Middle frontal gyrus (tissue), 1 donor: ENCODE measurements around the gene CD82.
A peak's percentile ranks its signal among the peaks of the same experiment; 100 is the strongest.

Source experiments
- DNase-seq: peaks from one replicate; pipeline ENCODE4 v3.0.0-alpha.2; 2015; ENCODE audit warnings: low spot score; ENCODE audit errors: extremely low spot score

The CD82 gene

GRCh38 chr11:44575962-44576361 is 10.5 kb downstream of the CD82 start:
- DNase-seq, result no peak

- no peak for DNase-seq
These were observed 11.2 kb downstream of the CD82 start for GRCh38 chr11:44576656-44577055.

DNA sequence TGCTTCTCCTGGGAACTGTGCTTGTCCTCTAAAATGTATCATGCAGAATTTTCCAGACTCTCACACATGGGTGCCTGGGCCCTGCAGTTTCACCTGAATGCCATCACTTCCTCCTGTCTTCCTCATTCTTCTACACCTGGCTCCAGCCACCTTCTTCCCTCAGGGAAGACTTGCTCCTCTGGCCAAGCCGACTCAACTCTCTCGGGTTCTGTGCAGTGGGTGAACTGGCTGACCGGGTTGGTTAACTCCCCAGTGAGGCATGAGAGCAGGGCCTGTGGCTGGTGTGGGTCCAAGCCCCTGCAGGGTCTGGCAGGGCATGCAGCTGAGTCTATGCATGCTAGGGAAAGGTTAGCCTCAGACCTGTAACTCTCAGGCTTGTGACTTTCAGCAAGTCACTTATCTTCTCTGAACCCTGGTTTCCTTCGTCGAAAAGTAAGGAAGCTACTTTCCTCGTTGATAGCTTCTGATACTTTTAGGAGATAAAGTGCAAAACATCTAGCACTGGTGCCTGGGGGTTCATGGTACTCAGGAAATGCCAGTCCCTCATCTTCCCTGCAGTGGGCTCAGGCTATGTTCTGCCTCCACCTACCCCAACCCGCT is 11.9 kb downstream of the CD82 start:
- DNase-seq, result no peak

- no peak for DNase-seq
These were observed 12.8 kb downstream of the CD82 start for GRCh38 chr11:44578279-44578678.

DNA sequence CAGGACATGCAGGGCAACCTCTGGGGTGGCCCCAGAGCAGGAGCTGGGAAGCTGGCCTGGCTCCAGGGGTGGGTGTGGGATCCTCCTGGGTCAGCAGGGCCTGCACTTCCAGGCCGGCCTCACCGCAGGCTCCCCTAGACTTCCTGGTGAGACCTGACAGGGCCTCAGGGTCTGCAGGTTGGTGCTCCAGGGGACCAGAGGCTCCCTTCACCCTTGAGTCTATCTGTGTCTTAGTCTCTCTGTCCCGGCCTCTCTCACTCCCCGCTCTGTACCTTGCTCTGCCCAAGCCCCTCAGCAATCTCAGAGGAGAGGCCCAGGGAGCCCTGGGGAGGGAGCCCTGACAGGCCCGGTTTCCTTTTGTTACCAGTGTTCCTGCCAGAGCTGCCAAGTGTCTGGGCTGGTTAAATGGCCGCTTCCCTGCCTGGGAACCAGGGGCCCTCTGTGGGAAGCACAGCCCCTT is 13.9 kb downstream of the CD82 start:
- no peak for DNase-seq

GRCh38 chr11:44580701-44581100 is 15.2 kb downstream of the CD82 start:
- DNase-seq, result no peak

DNA sequence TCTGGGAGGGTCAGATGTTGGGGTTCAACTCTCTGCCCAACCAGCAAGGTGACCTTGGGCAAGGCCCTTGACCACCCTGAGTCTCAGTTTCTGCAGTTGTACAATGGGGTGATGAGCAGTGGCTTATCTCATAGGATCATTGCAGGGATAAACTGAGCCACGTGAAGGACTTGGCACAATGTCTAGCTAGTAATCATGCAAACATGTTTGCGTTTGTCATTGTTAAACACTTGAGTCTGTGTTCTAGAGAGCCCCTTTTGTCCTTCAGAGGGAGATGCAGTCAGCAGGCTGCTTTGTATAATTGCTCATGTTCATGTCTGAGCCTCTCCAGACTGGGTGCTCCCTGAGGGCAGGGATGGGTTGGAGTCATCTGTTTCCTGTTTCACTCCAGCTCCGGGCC is 15.8 kb downstream of the CD82 start:
- no peak for DNase-seq

- no peak for DNase-seq
These were observed 17.3 kb downstream of the CD82 start for GRCh38 chr11:44582641-44583352.

DNA sequence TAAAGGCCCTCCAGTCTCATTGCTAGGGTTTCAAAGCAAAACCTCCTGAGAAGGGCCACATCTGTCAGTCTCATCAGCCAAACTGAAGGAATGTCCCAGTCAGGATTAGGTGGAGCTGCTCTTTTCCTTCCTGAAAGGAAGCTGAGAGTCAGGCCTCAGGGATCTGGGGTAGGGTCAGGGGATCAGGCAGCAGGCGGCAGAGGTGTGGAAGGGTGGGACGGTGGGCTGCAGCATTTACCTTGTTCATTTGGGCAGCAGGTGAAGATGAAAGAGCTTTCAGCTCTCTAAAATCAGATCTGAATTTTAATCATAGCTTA is 17.8 kb downstream of the CD82 start:
- DNase-seq, result no peak

DNA sequence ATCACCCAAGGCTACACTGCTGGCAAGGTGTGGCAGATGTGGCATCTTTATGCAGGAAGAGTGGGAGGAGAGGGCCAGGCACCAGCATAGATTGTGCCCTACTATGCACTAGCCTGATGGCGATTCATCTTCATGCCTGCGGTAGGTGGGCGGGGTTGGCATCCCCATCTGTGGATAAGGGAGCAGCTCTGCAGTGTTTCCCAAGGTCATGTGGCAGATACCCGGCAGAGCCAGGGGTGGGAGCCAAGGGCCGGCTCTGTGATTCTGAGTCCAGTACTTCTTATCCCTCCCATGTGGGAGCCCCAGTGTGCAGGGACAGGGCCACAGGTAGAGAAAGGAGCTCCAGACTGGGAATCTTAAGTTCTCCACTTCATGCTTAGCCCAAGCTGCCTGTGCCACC is 20.0 kb downstream of the CD82 start:
- no peak for DNase-seq

- no peak for DNase-seq
These were observed 23.8 kb downstream of the CD82 start for GRCh38 chr11:44589301-44589700.

DNA sequence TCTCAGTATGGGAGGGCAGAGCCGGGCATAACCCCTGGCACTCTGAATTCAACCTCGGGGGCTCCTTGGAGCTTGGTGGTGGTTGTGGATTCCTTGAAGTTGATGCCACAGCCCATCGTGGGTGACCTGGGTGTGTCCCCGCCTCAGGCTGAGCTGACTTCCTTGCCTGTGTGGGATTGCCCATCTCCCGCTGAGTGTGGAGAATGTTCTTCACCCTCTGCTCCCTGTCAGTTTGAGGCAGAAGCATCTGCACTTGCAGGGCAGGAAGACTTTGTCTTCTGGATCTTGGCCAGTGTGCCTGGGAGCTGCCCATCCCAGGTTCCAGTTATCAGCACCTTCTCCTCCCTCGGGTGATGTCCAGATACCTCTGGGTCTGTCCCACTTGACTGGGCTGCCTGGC is 25.3 kb downstream of the CD82 start:
- no peak for DNase-seq

DNA sequence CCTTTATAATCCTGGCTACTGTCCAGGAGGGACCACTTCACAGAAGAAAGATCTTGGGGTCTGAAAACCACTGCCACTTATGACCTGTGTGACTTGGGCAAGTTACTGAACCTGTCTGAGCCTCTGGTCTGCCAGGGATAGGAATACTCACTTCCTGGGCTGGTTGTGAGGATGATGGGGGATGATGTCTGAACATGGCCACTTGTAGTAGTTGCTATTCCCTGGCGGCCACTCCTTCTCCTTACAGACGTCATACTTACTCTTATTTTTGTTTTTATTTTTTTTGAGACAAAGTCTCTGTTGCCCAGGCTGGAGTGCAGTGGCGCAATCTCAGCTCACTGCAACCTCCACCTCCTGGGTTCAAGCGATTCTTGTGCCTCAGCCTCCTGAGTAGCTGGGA is 26.1 kb downstream of the CD82 start:
- DNase-seq, result no peak

DNA sequence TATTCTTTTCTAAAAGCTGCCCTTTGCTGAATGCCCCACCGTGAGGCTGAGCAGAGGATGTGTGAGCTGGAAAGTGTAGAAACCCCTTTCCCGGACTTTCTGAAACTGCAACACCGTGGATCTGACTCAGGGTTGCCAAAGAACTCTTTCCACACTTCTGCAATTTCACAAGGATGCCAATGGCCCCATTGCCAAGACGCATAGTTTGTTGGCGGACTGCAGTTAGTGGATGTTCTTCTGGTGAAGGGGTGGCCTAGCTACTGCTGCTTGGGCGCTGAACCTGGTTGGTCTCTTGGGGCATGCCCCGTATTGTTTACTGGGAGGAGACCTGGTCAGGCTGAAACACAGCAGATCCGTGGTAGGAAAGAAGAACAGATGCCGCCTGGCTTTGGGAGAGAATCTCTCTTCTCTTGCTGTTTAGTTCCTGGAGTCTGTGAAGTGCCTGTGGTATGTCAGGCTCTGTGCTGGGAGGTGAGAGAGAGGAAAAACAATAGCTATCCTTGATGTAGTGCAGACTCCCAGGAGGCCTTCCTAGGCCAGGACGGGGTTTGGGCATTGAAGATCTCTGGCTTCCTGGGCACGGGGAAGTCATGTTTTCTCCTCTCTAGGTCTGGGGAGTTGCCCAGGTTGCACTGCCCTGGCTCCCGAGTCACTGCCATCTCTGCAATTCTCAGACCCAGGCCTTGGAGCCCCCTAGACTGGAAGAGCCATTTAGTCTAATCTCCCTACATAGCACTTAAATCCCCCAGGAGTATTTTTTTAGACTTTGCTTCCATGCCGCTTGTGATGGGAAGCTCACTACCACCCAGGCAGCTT is 26.9 kb downstream of the CD82 start:
- DNase-seq, result no peak

- DNase-seq, result peak; percentile 73
These were observed 27.8 kb downstream of the CD82 start for GRCh38 chr11:44593251-44593650.

DNA sequence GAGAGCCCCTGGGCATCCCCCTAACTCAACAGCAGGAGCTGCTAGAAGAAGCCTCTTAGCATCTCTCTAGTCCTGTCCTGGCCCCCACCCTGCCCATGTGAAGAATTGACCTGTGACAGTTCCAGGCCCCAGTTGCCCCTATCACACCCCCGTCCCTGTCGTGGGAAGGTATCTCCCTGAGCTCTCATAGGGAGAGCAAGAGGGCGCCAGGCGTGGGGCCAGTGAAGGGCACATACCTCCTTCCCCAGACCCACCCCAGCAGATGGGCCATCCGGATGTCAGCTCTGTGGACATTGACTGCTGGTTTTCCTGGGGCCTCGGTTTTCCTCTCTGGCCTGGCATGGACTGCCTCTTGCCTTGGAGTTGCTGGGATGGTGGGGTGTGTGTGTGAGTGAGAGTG is 29.5 kb downstream of the CD82 start:
- no peak for DNase-seq

DNA sequence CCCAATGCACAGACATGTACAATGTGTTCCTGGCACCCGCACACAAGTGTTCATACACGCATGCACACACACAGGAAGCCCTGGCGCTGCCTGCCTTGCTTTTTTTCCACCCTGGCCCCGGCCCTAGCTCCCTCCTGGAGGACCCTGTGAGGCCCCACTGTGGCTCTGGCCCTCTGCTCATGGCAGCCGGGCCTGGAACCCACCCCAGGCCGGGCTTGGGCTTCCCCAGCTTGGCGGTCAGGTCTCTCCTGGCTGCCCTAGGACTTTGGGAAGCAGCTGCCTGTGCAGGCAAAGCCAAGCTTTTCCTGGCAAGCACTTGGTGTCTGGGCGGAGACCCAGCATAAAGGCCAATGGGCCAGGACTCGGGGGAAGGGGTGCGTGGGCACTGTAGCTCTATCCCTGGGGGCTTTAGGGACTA is 30.5 kb downstream of the CD82 start:
- DNase-seq, result peak; percentile 31

GRCh38 chr11:44596525-44597276 is 31.2 kb downstream of the CD82 start:
- no peak for DNase-seq

DNA sequence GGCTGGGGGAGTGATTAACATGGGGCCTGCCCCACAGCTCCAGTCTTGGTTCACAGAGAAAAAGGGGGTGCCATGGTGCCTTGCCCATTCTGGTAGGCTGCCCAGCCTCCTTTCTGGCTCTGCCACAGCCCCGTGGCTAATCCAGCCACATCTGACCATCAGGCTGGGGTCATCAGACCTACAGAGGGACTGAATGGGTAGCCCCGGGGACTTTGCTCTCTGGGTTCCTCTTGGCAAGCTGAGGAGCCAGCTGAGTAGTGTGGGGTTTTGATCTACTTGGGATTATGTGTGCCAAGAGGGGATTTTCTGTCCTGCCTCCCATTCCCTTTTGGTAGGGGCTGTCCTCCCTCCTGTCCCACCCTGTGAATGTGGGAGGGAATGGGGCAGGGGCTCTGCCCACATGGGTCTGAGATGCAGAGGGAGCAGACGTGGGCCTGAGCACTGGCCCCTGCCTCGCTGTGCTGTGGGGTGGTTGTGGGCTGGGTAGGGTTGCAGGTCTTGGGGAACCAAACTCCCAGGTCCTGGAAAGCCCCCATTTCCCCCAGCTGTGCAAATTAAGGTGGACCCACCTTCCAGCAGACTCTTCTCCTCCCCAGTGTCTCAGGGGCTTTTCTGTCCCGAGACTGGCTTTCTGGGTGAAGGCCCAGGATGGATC is 32.0 kb downstream of the CD82 start:
- no peak for DNase-seq

DNA sequence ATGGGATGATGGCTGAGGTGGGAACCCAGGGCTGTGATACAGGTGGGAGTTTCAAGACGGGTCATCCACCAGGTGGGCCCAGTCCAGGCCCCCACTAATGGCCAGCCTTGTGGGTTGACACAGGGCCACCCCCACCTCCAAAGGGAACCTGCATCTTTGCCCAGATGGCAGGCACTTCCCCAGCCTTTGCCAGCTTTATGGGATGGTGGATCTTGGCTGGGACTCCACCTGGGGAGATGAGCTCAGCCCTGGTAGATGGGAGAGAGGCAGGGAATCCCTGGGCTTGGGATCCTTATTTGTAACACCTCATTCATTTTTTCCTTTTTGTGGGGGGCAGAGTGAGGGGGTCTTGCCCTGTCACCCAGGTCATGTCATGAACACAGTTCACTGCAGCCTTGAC is 33.4 kb downstream of the CD82 start:
- DNase-seq, result no peak

- no peak for DNase-seq
These were observed 34.8 kb downstream of the CD82 start for GRCh38 chr11:44600261-44600660.
